Measurements from ENCODE around the gene ARID3C.

Gene ARID3C

GRCh38 chr9:34591917-34592866, 36.7 kb downstream of the ARID3C start:
- no peak for DNase-seq

DNA sequence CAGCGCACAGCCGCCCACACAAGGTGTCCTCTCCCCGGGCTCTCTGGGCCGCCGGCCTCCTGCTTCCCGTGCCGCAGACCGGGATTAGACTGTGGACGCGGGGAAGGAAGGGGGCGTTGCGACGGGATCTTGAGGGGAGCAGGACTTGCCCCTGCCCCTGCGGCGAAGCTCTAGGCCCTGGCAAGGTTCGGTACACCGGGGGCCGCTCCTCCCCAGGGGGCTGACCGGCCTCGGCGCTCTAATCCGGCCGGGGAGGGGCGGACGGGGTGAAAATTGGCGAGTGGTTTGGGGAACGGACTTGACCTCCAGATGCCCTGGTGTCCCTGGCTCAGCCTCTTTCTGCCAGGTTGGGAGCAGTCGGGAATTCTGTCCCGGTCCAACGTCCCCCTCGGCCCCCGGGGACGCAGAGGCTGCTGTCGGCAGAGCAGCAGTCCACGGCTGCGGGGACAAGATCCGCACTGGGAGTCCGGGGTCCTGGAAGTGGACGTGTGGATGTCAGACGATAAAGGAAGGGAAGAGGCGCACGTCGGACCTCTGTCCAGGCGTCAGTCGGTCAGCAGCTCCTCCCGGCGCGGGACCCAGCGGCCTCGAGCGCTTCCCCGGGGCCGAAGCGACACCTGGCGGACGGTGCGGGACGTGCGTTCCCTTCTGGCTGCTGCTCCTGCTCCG, 37.5 kb downstream of the ARID3C start:
- peak; percentile 52 for DNase-seq

DNA sequence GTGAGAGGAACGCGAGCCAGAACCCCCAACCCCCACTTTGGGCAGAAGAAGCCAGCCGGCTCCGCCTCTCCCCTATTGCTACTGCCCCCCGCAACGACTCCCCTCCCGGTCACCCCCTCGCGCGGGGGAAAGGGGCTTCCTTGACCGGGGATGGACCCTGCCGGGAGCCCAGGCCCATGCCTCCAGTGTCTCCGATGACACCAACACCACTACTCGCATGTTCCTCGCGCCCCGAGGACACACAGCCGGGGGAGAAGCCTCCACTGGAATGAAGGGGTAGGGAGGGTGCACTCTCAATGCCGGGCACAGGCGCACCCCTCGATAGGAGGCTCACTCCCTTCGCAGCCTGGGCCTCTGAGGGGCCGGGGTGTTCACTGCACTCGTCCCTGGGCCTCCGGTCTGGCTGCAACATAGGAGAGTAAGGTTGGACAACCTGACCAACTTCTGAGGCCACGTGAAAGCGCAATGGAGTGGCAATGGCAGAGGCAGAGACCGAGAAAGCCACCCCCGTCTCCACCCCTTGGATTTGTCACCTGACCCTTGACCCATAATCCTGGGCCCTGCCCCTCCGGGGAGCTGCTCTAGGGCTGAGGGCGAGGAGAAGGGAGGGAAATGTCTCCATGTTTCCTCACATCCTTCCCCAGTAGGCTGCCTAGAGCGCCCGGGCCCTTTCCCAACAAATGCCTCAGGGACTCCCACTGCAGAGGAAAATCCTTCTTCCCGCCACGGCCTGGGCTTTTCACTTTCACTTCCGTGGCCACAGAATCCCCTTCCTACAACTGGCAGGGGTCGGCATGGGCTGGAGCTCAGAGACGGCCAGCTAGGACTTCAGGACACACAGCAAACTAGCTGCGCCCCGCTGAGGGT, 38.3 kb downstream of the ARID3C start:
- DNase-seq: no peak

GRCh38 chr9:34589636-34590380, 39.1 kb downstream of the ARID3C start, which contains the start of gene CNTFR:
CNTFR (minus strand) TSS chr9:34589724; CDS start chr9:34568981, 20,743 bp downstream.
- peak; percentile 51 for DNase-seq

DNA sequence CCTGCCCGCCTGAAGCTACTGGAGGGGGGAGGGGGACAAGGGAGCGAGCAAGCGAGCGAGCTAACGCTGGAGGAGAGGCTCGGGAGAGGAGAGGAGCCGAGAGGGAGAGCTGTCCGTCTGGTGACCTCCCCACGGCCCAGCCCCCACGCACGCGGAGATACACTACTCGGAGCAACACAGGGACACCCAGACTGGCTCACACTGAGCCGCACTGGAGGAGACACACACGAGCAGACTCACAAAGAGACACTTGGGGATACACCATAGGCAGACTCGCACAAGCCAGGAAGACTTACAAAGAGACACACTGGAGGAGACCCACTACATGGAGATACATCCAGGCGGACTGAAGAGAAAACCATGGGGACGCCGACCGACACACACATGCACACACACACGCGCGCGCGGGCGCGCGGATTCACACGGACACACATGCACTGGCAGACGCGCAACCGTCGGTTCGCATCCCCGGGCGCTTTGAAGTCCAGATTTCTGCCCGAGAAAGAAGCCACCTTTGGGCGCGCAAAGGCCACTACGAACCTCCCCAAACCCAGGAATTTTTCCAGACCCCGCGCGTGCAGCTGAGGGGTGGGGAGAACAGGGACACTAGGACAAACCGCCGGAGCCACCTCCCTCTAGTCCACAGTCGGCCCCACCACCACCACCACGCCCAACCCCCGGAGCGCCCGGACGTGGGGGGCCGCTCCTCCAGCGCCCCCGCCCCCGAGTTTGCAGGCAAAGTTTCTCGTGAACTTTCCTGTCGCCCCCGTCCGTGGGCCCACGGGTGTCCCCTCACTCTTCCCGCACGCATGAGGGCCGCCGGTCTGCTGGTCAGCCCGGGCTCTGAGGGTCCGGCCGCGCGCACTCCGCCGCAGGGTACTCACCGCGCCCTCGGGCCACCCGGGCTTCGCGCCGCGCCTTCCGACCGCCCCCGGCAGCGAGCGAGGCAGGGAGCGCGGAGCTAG, 39.9 kb downstream of the ARID3C start:
- DNase-seq: peak; percentile 61

GRCh38 chr9:34587271-34587670, 41.6 kb downstream of the ARID3C start:
- DNase-seq: no peak

DNA sequence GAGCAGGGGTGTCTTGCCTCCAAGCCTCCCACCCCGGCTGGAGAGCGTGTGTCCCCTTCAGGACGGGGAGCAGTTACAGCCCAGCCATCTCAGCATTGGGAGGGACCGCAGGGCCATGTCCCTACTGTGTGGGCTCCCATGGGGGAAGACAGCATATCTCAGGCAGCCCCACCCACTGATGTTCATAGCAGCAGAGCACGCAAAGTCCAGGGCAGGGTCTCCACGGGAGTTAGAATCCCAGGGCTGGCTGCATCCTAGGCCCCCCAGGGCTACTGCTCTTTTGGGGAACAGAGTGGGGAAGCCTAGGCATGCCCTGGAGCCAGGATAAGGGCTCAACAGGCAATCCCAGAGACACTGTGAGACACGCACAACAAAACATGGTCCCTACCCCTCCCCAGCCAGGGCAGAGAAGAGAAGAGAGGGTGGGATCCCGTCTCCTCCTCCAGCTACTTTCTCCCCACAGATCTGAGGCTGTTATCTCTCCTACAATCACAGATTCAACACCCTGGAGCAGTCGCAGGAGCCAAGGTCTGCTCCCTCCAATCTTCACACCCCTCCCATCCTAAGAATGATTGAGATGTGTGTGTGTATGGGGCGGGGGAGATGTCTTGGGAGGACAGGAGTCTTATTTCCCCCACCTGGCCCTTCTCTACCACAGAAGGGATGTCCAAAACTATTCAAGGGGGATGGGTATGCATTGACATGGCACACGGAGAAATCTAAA, 42.8 kb downstream of the ARID3C start:
- DNase-seq: no peak

DNA sequence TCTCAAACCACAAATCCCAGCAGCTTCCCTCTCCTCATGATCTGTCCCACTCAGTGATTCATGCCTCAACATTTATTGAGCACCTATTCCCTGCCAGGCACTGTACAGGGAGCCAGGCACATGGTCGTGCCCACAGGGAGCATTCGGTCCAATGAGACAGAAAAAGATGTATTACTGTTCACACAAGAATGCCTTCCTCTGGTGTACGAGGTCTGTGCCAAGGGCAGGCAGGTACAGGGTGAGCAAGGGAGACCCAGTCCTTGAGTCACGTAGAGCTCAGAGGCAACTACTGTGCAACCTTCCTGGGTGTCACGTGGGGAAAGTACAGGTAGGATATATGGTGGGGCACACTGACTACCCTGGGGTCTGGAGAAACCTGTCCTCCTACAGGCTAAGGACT, 43.9 kb downstream of the ARID3C start:
- DNase-seq: no peak

- no peak for DNase-seq
Observed at GRCh38 chr9:34582787-34583186, 46.1 kb downstream of the ARID3C start.

- no peak for DNase-seq
Observed at GRCh38 chr9:34581318-34581717, 47.5 kb downstream of the ARID3C start.

DNA sequence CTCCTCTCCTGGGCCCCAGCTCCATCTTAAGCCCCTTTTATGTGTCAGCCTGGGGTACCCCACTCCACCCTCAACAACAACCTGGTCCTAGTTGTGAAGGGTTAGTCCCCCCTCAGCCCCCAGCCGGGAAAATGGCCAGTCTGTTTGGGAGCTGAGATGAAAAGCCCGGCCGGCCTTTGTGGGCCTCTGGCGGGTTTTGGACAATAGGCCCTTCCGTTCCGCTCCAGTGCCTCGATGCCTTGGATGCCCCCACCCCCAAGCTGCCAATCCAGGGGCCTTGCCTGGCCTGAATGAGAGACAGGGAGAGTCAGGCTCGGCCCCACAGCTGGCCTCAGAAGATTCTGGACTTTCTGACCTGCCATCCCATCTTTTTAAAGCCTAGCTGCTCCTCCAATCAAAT, 48.5 kb downstream of the ARID3C start:
- no peak for DNase-seq

DNA sequence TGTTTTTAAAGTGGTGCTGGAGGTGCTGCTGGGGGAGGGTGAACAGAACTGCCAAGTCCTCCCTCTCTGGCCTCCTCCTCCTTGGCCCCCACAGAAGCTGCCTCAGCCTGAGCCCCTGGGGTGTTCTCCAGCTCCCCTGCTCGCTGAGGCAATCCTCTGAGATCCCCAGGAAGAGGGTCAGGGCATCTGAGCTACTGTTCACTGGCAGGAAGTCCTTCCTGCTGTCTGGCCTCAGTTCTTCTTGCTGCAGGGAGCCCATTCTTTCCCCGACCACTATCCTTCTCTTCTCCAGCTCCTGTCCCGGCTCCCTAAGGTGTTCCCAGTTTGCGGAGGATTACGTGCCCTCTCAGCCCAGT, 49.1 kb downstream of the ARID3C start:
- DNase-seq: no peak

DNA sequence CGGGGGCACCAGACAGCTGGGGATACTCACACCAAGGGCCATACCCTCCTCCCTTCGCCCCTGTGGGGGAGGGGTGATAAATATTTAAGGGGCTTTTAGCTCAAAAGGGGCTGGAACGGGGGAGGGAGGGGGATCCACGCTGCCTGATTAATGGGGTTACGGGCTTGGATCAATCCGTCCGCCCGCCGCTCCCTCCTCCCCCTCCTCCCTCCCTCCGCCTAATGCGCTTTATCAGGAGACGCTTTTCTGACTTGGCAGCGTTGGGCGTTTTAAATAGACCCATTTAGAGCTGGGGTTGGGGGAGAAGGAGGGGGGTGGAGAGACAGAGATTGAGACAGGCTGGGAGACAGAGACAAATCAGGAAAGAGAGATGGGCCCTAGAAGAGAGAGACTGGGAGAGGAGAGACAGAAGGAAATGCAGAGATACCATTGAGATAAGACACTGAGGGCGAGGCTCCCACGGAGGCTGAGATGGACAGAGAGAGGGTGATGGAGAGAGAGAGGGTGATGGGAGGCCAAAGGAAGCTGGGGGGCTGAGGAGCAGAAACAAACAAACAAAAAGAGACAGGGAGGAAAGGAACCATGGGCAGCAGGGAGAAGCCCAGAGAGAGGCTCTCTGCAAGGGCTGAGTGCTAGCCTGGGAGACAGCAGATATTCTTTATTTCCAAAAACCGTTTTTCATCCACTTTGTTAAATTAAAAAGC, 49.6 kb downstream of the ARID3C start:
- DNase-seq: no peak

DNA sequence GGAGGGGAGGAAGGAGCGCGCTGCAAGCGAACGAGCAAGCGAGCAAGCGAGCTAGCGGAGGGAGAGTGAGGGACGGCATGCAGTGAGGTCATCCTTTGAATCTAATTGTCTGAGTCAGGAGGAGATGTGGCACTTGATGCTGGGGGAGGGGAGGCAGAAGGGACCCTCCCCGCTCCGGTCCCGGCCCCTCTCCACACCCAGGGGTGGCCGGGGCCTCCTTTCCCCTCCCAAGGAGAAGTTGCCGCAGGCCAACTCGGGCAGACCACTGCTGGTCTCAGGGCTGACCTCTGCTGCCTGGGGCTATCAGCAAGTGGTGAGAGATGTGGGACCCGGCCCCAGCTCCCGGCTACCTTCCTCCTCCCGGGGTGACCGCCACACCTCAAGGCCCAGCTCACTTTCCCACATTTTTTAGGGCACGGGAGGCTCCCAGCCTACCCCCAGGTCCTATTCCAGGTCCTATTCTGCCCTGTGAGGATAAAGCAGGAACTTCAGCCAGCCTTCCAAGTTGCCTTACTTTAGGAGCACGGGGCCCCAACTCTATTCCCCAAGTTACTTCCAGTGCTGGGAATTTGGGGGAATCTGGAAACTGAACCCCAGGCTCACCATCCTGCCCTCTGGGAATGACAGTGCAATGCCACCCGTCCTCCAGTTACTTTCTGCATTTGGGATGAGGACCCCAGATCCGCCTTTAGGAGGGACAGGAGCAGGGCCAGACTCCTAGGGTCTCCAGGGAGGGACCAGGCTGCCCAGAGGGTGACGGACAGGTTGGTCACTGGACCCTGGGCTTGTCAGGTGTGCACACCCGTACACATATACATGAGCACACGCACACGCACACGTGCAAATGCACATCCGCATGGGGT, 50.4 kb downstream of the ARID3C start:
- peak; percentile 36 for DNase-seq

GRCh38 chr9:34577400-34578240, 51.2 kb downstream of the ARID3C start:
- DNase-seq: peak; percentile 16

DNA sequence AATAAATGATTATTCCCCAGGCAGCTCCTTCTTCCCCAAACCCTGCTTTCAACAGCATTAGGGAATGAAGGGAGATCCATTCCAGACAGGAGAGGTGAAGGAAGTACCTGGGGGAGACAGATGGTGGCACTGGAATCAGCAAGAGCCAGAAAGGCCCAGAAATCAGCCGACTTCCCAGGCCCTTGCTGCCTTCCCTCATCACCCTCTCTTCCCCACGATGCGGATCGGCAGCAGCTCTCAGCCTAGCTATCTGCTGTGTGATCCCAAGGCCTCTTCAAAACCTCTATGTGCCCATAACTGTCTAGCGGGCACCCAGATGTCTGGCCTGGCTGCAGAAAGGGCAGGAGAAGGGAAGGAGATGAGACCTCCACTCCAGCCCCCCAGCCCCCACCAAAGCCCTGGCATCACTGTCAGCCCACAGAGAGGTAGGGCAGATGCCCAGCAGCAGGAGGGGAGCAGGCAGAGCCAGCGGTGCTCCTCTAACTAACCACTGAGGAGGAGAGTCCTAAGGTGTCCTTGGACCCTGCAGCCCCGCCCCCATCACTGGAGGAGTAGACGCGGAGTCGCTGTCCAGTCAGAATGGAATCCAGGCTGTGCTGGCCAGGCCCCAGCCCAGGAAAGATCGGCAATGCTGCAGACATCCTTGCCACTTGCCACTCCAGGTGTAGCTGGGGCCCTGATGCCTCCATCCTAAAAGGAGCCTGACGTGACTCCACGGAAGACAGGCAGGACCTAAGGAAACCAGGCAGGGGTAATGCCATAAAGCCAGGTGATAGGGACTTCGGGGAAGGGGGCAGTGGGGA, 52.1 kb downstream of the ARID3C start:
- no peak for DNase-seq
